Transverse colon (tissue), 4 donors: ENCODE measurements around the gene CHCHD10. TPM values are rescaled to one million over a fixed set of nuclear protein-coding genes. Genes with fewer than 3 reads are reported as not detected.

Source experiments
- DNase-seq: peaks from one replicate; pipeline ENCODE4 v3.0.0-alpha.2; 2019
- H3K27ac ChIP-seq, 4 donors: fragments of 200-600 bp; sonication (generic); 2 replicates each; pipeline ENCODE4 v1.5.1; 2016 to 2018; ENCODE audit warnings: inconsistent platforms in 4 of 4
- H3K27me3 ChIP-seq: fragments of 200-600 bp; sonication (generic); 2 replicates; pipeline ENCODE4 v1.5.1; 2017; ENCODE audit warnings: inconsistent platforms
- H3K36me3 ChIP-seq, 4 donors: fragments of 200-600 bp; sonication (generic); 2 replicates each; pipeline ENCODE4 v1.5.1; 2017 to 2019; ENCODE audit warnings: inconsistent platforms in 4 of 4
- H3K4me1 ChIP-seq, 4 donors: fragments of 200-600 bp; sonication (generic); 2 replicates each; pipeline ENCODE4 v1.5.1; 2017 to 2020; ENCODE audit warnings: inconsistent platforms in 4 of 4
- H3K4me3 ChIP-seq, 4 donors: fragments of 200-600 bp; sonication (generic); 1 replicate in 1 of 4; 2 replicates in 3 of 4; pipeline versions ENCODE4 v1.5.1 to v1.6.1; 2017 to 2019; ENCODE audit warnings: inconsistent platforms in 4 of 4
- H3K9me3 ChIP-seq, 2 donors: fragments of 200-600 bp; sonication (generic); 2 replicates each; pipeline ENCODE4 v1.5.1; 2017 to 2019; ENCODE audit warnings: inconsistent platforms in 2 of 2
- CTCF ChIP-seq, 5 experiments: fragments of 200-600 bp in 3 of 5; fragments of 450-650 bp in 2 of 5; sonication (generic) in 3 of 5; IDR thresholded peaks; 1 replicate in 2 of 5; 2 replicates in 3 of 5; pipeline ENCODE4 v1.5.1; 2016 to 2017; ENCODE audit warnings: antibody characterized with exemption in 5 of 5, inconsistent platforms in 3 of 5, mild to moderate bottlenecking in 2 of 5, moderate library complexity in 1 of 5
- EP300 ChIP-seq: sonication (generic); formaldehyde crosslinking; IDR thresholded peaks from one replicate; pipeline ENCODE4 v1.6.1; 2017; ENCODE audit warnings: antibody characterized with exemption, low read depth
- POLR2A ChIP-seq: fragments of 450-650 bp; IDR thresholded peaks from one replicate; pipeline ENCODE4 v1.6.1; 2016; ENCODE audit warnings: antibody characterized with exemption, mild to moderate bottlenecking, moderate library complexity
- POLR2AphosphoS5 ChIP-seq, 3 donors: sonication (generic); formaldehyde crosslinking; IDR thresholded peaks; one replicate each; pipeline ENCODE4 v1.6.1; 2016; ENCODE audit warnings: antibody characterized with exemption in 3 of 3
- WGBS, 2 donors: methylation state at CpG; one replicate each; pipeline ENCODE4 v1.1.5; 2018; ENCODE audit warnings: low coverage in 1 of 2; 5-methylcytosine and 5-hydroxymethylcytosine counted together
- in situ Hi-C, 4 donors: fragments of 200-750 bp; cut with MboI; loops; one replicate each; pipeline versions ENCODE4 v1.15.0 to v1.15.1; 2017; ENCODE audit warnings: low sequenced_read_pairs in 3 of 4, low pct_ligation_motif_present in 1 of 4, low pct_unique_long_range_greater_than_20kb in 1 of 4
- intact Hi-C: fragments of 100-400 bp; cut with DNase I; formaldehyde crosslinking; loops from one replicate; pipeline ENCODE4 v1.15.1; 2023; ENCODE audit warnings: low total_unique reads
- total RNA-seq, 4 donors: library from RNA; depleted of rRNA; stranded (reverse); fragments of >200 nt; gene quantifications; one replicate each; pipeline ENCODE4 v1.1.0, GENCODE V29; 2016

Gene CHCHD10
- total RNA-seq, 4 donors from 2014 or later, result 15.3 to 80.1 (median 50.8) TPM

GRCh38 chr22:23778577-23778900 is 10.8 kb upstream of the CHCHD10 start:
- no peak overlapping the region for H3K4me3 ChIP-seq
- WGBS, 2 donors, result 81% methylated on average over 3 of the region's 3 CpGs; no CpG with 5 or more reads in 1 of the 2 donors
- peaks cover 0 to 20% (median 8%) of the 10 kb centered on the region in 4 donors for H3K4me1 ChIP-seq
- no peak overlapping the region for H3K27ac ChIP-seq
- no peaks in the 10 kb centered on the region for H3K9me3 ChIP-seq
- TF ChIP-seq EP300, result no peak
- no peak for TF ChIP-seq POLR2AphosphoS5 (IDR thresholded peaks at IDR 0.05)
- TF ChIP-seq POLR2A, result no peak
- no peak for TF ChIP-seq CTCF (IDR thresholded peaks at IDR 0.05)
- no peak for DNase-seq
- H3K36me3 ChIP-seq, result no peaks in the 10 kb centered on the region
- in situ Hi-C loops, result no loop called here
- intact Hi-C loops, result no loop called here
- no peaks in the 10 kb centered on the region for H3K27me3 ChIP-seq

GRCh38 chr22:23777776-23778576 is 10.2 kb upstream of the CHCHD10 start:
- intact Hi-C loops, result no loop called here
- Histone ChIP-seq H3K27ac (peak overlapping the region in 2 of 4 donors; percentile 14 to 30), H3K27me3 (no peaks in the 10 kb centered on the region), H3K36me3 (no peaks in the 10 kb centered on the region), H3K9me3 (no peaks in the 10 kb centered on the region), H3K4me3 (no peak overlapping the region), H3K4me1 (peaks cover 0 to 24% (median 12%) of the 10 kb centered on the region in 4 donors)
- DNase-seq, result no peak
- 79% methylated on average over 11 of the region's 11 CpGs; no CpG with 5 or more reads in 1 of the 2 donors for WGBS, 2 donors
- TF ChIP-seq POLR2AphosphoS5 (IDR thresholded peaks at IDR 0.05) (no peak), EP300 (no peak), POLR2A (no peak), CTCF (IDR thresholded peaks at IDR 0.05) (no peak)
- in situ Hi-C loops, result no loop called here

- Histone ChIP-seq H3K27me3 (no peaks in the 10 kb centered on the region), H3K27ac (no peak overlapping the region), H3K4me3 (no peak overlapping the region), H3K9me3 (no peaks in the 10 kb centered on the region), H3K4me1 (peaks cover 4 to 36% (median 26%) of the 10 kb centered on the region in 4 donors), H3K36me3 (no peaks in the 10 kb centered on the region)
- TF ChIP-seq POLR2AphosphoS5 (IDR thresholded peaks at IDR 0.05), result no peak
- no peak for TF ChIP-seq CTCF (IDR thresholded peaks at IDR 0.05)
- TF ChIP-seq EP300, result no peak
- 77% methylated on average over 3 of the region's 3 CpGs; no CpG with 5 or more reads in 1 of the 2 donors for WGBS, 2 donors
- intact Hi-C loops, result no loop called here
- in situ Hi-C loops, result no loop called here
- no peak for DNase-seq
Observed at GRCh38 chr22:23775779-23776375, 8.1 kb upstream of the CHCHD10 start.

DNA sequence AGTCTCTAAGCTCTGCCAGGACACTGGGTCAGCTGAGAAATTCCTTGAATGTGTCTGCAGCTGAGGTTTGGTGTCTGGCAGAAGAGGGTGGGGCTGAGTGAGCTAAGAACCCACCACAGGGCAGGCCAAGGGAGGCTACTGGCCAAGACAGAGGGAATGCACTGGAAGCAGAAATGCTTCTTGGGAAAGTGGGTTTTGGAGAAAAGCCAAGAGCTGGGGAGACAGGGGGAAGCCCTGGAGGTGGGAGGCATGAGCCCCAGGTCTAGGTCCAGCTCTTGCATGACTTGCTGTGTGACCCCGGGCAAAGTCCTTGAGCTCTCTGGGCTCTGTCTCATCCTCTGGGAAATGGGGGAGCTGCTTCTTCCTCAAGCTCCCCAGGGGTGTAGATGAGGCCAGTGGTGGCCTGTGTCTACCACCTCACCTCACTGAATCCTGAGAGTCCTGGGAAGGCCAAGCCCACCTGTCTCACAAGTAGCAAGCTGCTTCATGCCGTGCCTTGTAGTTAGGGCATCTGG is 7.2 kb upstream of the CHCHD10 start:
- no peaks in the 10 kb centered on the region for H3K36me3 ChIP-seq
- no peaks in the 10 kb centered on the region for H3K9me3 ChIP-seq
- TF ChIP-seq CTCF (IDR thresholded peaks at IDR 0.05) (no peak), POLR2AphosphoS5 (IDR thresholded peaks at IDR 0.05) (no peak), POLR2A (no peak), EP300 (no peak)
- no peak overlapping the region for H3K4me3 ChIP-seq
- WGBS, 2 donors, result 69 to 83% methylated on average over 1 to 2 of the region's 2 CpGs
- intact Hi-C loops (no loop called here), in situ Hi-C loops (loop anchor here in 1 of 4 donors (5.0 kb wide), 1 partner anchor 77 kb away; no protein-coding TSS in a partner anchor)
- peak overlapping the region in 1 of 4 donors; percentile 21 for H3K27ac ChIP-seq
- DNase-seq, result no peak
- no peaks in the 10 kb centered on the region for H3K27me3 ChIP-seq
- peaks cover 4 to 37% (median 26%) of the 10 kb centered on the region in 4 donors for H3K4me1 ChIP-seq
